ENCODE data around the gene SAV1. TPM values are rescaled to one million over a fixed set of nuclear protein-coding genes. Genes with fewer than 3 reads are reported as not detected.
"Not testable (repeated sequence)": the region's sequence is repeated elsewhere in the genome, so short reads cannot be mapped to it uniquely, and the experiment has no call there.

The SAV1 gene
- total RNA-seq, 2 experiments from 2014 or later, result 10.4 to 17.9 TPM

GRCh38 chr14:50704454-50705010 lies 36.4 kb upstream of the SAV1 start:
- intact Hi-C loops (cut with micrococcal nuclease; ENCODE audit: unreplicated experiment), result no loop called here
- Histone ChIP-seq H3K4me3 (ENCODE audit: low read depth, low read length, poor library complexity, severe bottlenecking) (no peak overlapping the region), H3K9me3 (ENCODE audit: low read length) (no peaks in the 10 kb centered on the region), H4K20me1 (ENCODE audit: insufficient read depth, low read length) (no peaks in the 10 kb centered on the region), H3K4me1 (ENCODE audit: insufficient read depth, low read length, poor library complexity, severe bottlenecking) (no peaks in the 10 kb centered on the region), H3K9me2 (ENCODE audit: insufficient read depth, low read length) (no peaks in the 10 kb centered on the region), H3K27ac (ENCODE audit: low read depth, low read length, poor library complexity, severe bottlenecking) (no peak overlapping the region), H3K79me2 (ENCODE audit: insufficient read depth, low read depth, low read length) (no peaks in the 10 kb centered on the region), H2AFZ (ENCODE audit: low read length) (no peak overlapping the region), H3K36me3 (ENCODE audit: insufficient read depth, low read length) (no peaks in the 10 kb centered on the region), H3K4me2 (ENCODE audit: low read length) (no peak overlapping the region)
- BruUV-seq (replicated peaks), result no TSS peak
- CTCF ChIA-PET (ENCODE audit: unreplicated experiment), result no interaction called here
- no peak for DNase-seq (ENCODE audit: low spot score)
- POLR2A ChIA-PET, result no interaction called here
- TF ChIP-seq CTCF (conservative IDR thresholded peaks at IDR 0.05; ENCODE audit: low read length) (no peak), EZH2phosphoT487 (IDR thresholded peaks at IDR 0.05; ENCODE audit: borderline replicate concordance, low read depth, low read length) (no peak)

GRCh38 chr14:50697659-50698290 lies 29.7 kb upstream of the SAV1 start:
- H3K9me3 ChIP-seq (ENCODE audit: low read length), result 0 out of 2 replicates have a peak, but pooled peaks cover 4% of the 10 kb centered on the region
- DNase-seq (ENCODE audit: low spot score), result no peak
- no peaks in the 10 kb centered on the region for H3K79me2 ChIP-seq (ENCODE audit: insufficient read depth, low read depth, low read length)
- H2AFZ ChIP-seq (ENCODE audit: low read length), result no peak overlapping the region
- H3K4me1 ChIP-seq (ENCODE audit: insufficient read depth, low read length, poor library complexity, severe bottlenecking), result no peaks in the 10 kb centered on the region
- TF ChIP-seq EZH2phosphoT487 (IDR thresholded peaks at IDR 0.05; ENCODE audit: borderline replicate concordance, low read depth, low read length) (no peak), CTCF (conservative IDR thresholded peaks at IDR 0.05; ENCODE audit: low read length) (no peak)
- H3K27ac ChIP-seq (ENCODE audit: low read depth, low read length, poor library complexity, severe bottlenecking), result no peak overlapping the region
- BruUV-seq (replicated peaks), result no TSS peak
- no peaks in the 10 kb centered on the region for H3K36me3 ChIP-seq (ENCODE audit: insufficient read depth, low read length)
- ChIA-PET POLR2A (no interaction called here), CTCF (ENCODE audit: unreplicated experiment) (no interaction called here)
- no peaks in the 10 kb centered on the region for H4K20me1 ChIP-seq (ENCODE audit: insufficient read depth, low read length)
- intact Hi-C loops (cut with micrococcal nuclease; ENCODE audit: unreplicated experiment), result no loop called here
- H3K4me3 ChIP-seq (ENCODE audit: low read depth, low read length, poor library complexity, severe bottlenecking), result no peak overlapping the region
- H3K9me2 ChIP-seq (ENCODE audit: insufficient read depth, low read length), result no peaks in the 10 kb centered on the region
- H3K4me2 ChIP-seq (ENCODE audit: low read length), result no peak overlapping the region

- BruUV-seq (replicated peaks); H3K9me3 ChIP-seq (ENCODE audit: low read length); DNase-seq (ENCODE audit: low spot score); H3K4me1 ChIP-seq (ENCODE audit: insufficient read depth, low read length, poor library complexity, severe bottlenecking); H3K79me2 ChIP-seq (ENCODE audit: insufficient read depth, low read depth, low read length); H4K20me1 ChIP-seq (ENCODE audit: insufficient read depth, low read length); intact Hi-C loops (cut with micrococcal nuclease; ENCODE audit: unreplicated experiment); H3K4me3 ChIP-seq (ENCODE audit: low read depth, low read length, poor library complexity, severe bottlenecking); H3K36me3 ChIP-seq (ENCODE audit: insufficient read depth, low read length); H3K27ac ChIP-seq (ENCODE audit: low read depth, low read length, poor library complexity, severe bottlenecking); CTCF ChIA-PET (ENCODE audit: unreplicated experiment); H3K4me2 ChIP-seq (ENCODE audit: low read length); H2AFZ ChIP-seq (ENCODE audit: low read length); H3K9me2 ChIP-seq (ENCODE audit: insufficient read depth, low read length): not testable (repeated sequence)
- POLR2A ChIA-PET, result interaction anchor here (0.7 kb wide), 1 partner anchor 1774 kb away, joined by 5 read pairs; no protein-coding TSS in a partner anchor
Measured at GRCh38 chr14:50694260-50694659, 26.2 kb upstream of the SAV1 start.

All from OCI-LY7 (cell line).